Endodermal cell (in vitro differentiated cells): ENCODE data around the gene CYREN. TPM values are rescaled to one million over a fixed set of nuclear protein-coding genes. Genes with fewer than 3 reads are reported as not detected.
A peak's percentile ranks its signal among the peaks of the same experiment; 100 is the strongest.

Experiments
- DNase-seq: peaks from one replicate; pipeline ENCODE4 v3.0.0-alpha.2; 2017
- H3K27ac ChIP-seq: 2 replicates; pipeline ENCODE4 v1.5.1; 2013; ENCODE audit warnings: mild to moderate bottlenecking, low read depth, low read length, moderate library complexity
- H3K27me3 ChIP-seq: 2 replicates; pipeline ENCODE4 v1.6.1; 2013; ENCODE audit warnings: mild to moderate bottlenecking, low read length, moderate library complexity; ENCODE audit not compliant: insufficient read depth, control insufficient read depth, poor library complexity, severe bottlenecking
- H3K36me3 ChIP-seq: 2 replicates; pipeline ENCODE4 v1.7.0; 2013; ENCODE audit warnings: mild to moderate bottlenecking, low read length, moderate library complexity; ENCODE audit not compliant: control insufficient read depth, insufficient read depth
- H3K4me1 ChIP-seq: one replicate; pipeline ENCODE4 v1.7.0; 2013; ENCODE audit warnings: low read length; ENCODE audit not compliant: control insufficient read depth, insufficient read depth
- H3K4me3 ChIP-seq: 2 replicates; pipeline ENCODE4 v1.5.1; 2013; ENCODE audit warnings: mild to moderate bottlenecking, low read length, moderate library complexity
- H3K9ac ChIP-seq: 2 replicates; pipeline ENCODE4 v1.6.1; 2013; ENCODE audit warnings: mild to moderate bottlenecking, low read length, moderate library complexity; ENCODE audit not compliant: poor library complexity, severe bottlenecking; ENCODE audit errors: extremely low read depth
- H3K9me3 ChIP-seq: 2 replicates; pipeline ENCODE4 v1.6.1; 2013; ENCODE audit warnings: mild to moderate bottlenecking, low read length, moderate library complexity; ENCODE audit not compliant: control insufficient read depth
- H3K27ac Mint-ChIP-seq: 2 replicates; pipeline ENCODE4 v1.8.0; 2020; ENCODE audit warnings: mixed read lengths
- H3K27me3 Mint-ChIP-seq: 2 replicates; pipeline ENCODE4 v1.8.0; 2021; ENCODE audit warnings: mild to moderate bottlenecking, mixed read lengths; ENCODE audit not compliant: insufficient read depth
- H3K36me3 Mint-ChIP-seq: 2 replicates; pipeline ENCODE4 v1.8.0; 2020; ENCODE audit warnings: low read depth, mixed read lengths
- H3K4me1 Mint-ChIP-seq: 2 replicates; pipeline ENCODE4 v1.8.0; 2020; ENCODE audit warnings: mixed read lengths
- H3K4me3 Mint-ChIP-seq: 2 replicates; pipeline ENCODE4 v1.8.0; 2020; ENCODE audit warnings: mild to moderate bottlenecking, moderate library complexity, mixed read lengths
- H3K9me3 Mint-ChIP-seq: 2 replicates; pipeline ENCODE4 v1.8.0; 2020; ENCODE audit warnings: mild to moderate bottlenecking, mixed read lengths
- CTCF ChIP-seq: fragments of 200-600 bp; sonication (generic); conservative IDR thresholded peaks from 2 replicates; pipeline ENCODE4 v1.5.0; 2021; ENCODE audit warnings: antibody characterized with exemption, mild to moderate bottlenecking
- WGBS, 2 experiments: methylation state at CpG; one replicate each; pipeline versions ENCODE4 v1.1.5 to v1.1.7; 2013; ENCODE audit warnings: missing lambda C conversion rate in 2 of 2, mixed read lengths in 1 of 2; ENCODE audit not compliant: insufficient coverage in 1 of 2, insufficient read length in 1 of 2; 5-methylcytosine and 5-hydroxymethylcytosine counted together
- total RNA-seq, 2 donors: library from RNA; stranded (reverse); fragmentation: NEBNext Ultra II Directional in 1 of 2; extraction: Animal tissue kit (Norgen Biotek cat#: 25700) in 1 of 2; gene quantifications; 2 replicates in 1 of 2; 3 replicates in 1 of 2; pipeline ENCODE4 v1.2.1, GENCODE V29; 2021

CYREN gene
- total RNA-seq, 2 donors from 2014 or later = 60.6 to 67.8 TPM

DNA sequence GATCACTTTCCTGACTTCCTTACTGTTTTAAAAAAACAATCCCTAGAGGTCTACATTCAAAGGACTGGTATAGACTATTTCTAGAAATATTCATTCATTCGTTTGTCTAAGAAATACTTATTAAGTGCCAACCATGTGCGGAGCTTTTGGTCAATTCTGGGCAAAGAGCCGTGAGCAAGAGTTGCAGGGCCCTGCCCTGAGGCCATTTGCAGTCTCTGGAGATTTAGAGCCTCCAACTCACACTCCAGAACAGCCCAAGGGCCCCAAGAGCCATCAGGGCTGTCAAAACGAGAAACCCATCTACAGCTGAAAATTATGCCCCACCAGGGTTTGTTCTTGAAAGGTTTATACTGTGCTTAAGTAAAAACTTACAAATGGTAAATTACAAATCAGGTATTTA, 24.6 kb upstream of the CYREN start:
- Mint-ChIP-seq H3K9me3 (no peaks in the 10 kb centered on the region), H3K27ac (no peak overlapping the region), H3K27me3 (no peaks in the 10 kb centered on the region), H3K4me3 (no peak overlapping the region), H3K36me3 (peaks cover 42% of the 10 kb centered on the region), H3K4me1 (peaks cover 6% of the 10 kb centered on the region)
- no peak overlapping the region for H3K9ac ChIP-seq
- TF ChIP-seq CTCF = no peak
- no peak overlapping the region for H3K4me3 ChIP-seq
- no peaks in the 10 kb centered on the region for H3K4me1 ChIP-seq
- H3K27ac ChIP-seq = no peak overlapping the region
- WGBS, 2 experiments = 94 to 100% methylated on average over 2 to 4 of the region's 4 CpGs
- no peak for DNase-seq
- peaks cover 15% of the 10 kb centered on the region for H3K36me3 ChIP-seq
- no peaks in the 10 kb centered on the region for H3K27me3 ChIP-seq
- H3K9me3 ChIP-seq = no peaks in the 10 kb centered on the region

DNA sequence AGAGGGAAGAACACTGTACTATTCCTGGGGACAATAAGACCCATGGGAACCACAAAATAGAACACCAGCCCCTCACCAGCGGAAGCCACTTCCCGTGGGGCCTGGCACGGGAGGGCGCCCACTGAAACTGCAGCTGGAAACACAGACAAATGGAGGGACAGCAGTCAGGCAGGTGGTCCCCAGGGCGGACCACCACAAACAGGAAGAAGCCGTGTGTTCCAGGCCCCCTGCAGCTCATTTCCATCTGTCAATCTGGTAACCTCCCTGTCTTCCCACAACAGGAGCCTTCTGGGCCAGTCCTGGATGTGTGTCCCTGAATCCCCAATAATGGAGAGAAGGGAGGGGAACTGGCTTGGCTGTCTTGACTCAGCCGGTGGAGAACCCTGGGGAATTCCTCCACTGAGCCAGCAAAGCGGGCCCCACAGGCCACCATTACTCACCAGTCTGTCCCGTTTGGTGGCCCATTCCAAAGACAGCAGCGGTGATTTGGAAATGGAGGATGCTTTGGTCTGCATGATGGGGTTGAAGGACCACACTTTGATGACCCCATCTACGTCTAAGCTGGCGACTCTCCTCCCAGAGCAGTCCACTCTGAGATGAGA, 24.1 kb upstream of the CYREN start:
- Histone ChIP-seq H3K4me3 (no peak overlapping the region), H3K4me1 (no peaks in the 10 kb centered on the region), H3K27ac (no peak overlapping the region), H3K27me3 (no peaks in the 10 kb centered on the region), H3K9ac (no peak overlapping the region), H3K9me3 (no peaks in the 10 kb centered on the region), H3K36me3 (peaks cover 15% of the 10 kb centered on the region)
- peaks cover 4% of the 10 kb centered on the region for H3K4me1 Mint-ChIP-seq
- H3K36me3 Mint-ChIP-seq = peaks cover 42% of the 10 kb centered on the region
- no peak overlapping the region for H3K27ac Mint-ChIP-seq
- no peak overlapping the region for H3K4me3 Mint-ChIP-seq
- no peak for TF ChIP-seq CTCF
- H3K27me3 Mint-ChIP-seq = no peaks in the 10 kb centered on the region
- 94 to 98% methylated on average over 8 to 12 of the region's 12 CpGs for WGBS, 2 experiments
- no peaks in the 10 kb centered on the region for H3K9me3 Mint-ChIP-seq
- DNase-seq = no peak

GRCh38 chr7:135193615-135194081, 23.1 kb upstream of the CYREN start:
- no peak overlapping the region for H3K4me3 ChIP-seq
- H3K9me3 ChIP-seq = no peaks in the 10 kb centered on the region
- H3K27ac ChIP-seq = no peak overlapping the region
- Mint-ChIP-seq H3K9me3 (no peaks in the 10 kb centered on the region), H3K27me3 (no peaks in the 10 kb centered on the region), H3K36me3 (peaks cover 42% of the 10 kb centered on the region), H3K27ac (peak overlapping the region; percentile 17), H3K4me3 (no peak overlapping the region), H3K4me1 (no peaks in the 10 kb centered on the region)
- peaks cover 20% of the 10 kb centered on the region for H3K36me3 ChIP-seq
- no peaks in the 10 kb centered on the region for H3K27me3 ChIP-seq
- DNase-seq = no peak
- H3K9ac ChIP-seq = no peak overlapping the region
- no peaks in the 10 kb centered on the region for H3K4me1 ChIP-seq
- WGBS, 2 experiments = 84 to 91% methylated on average over 6 to 10 of the region's 10 CpGs
- no peak for TF ChIP-seq CTCF
